ENCODE data around the gene SHC2. TPM values are rescaled to one million over a fixed set of nuclear protein-coding genes. Genes with fewer than 3 reads are reported as not detected.

Gene SHC2
- polyA plus RNA-seq, 4 donors = 7.6 to 18.9 (median 12.3) TPM

DNA sequence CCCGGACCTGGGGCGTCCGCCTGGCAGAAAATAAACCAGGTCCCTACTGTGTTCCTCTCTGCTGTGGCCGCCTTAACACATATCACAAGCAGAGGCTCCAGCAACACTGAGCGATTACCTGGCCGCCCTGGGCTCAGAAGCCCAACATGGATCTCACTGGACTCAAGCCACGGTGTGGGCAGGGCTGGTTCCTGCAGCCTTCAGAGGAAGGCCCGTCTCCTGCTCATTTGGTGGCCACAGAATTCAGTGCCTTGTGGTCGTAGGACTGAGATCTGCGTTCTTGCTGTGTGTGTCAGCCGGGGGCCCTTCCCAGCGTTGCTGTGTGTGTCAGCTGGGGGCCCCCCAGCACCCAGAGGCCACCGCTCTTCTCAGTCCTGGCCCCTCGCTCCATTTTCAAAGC lies 82.1 kb downstream of the SHC2 start:
- WGBS, 3 donors = 85 to 89% (median 86%) methylated on average over 14 of the region's 14 CpGs
- no peaks in the 10 kb centered on the region for H3K9me3 ChIP-seq (ENCODE audit: control insufficient read depth in 2 of 2, insufficient read depth in 1 of 2, low read depth in 1 of 2, low read length in 1 of 2)
- no peaks in the 10 kb centered on the region for H3K4me1 ChIP-seq (ENCODE audit: control insufficient read depth in 3 of 3, insufficient read depth in 2 of 3, low read depth in 1 of 3, low read length in 2 of 3)
- DNase-seq (no peak), FAIRE-seq (no peak)
- no peak overlapping the region for H3K4me3 ChIP-seq (ENCODE audit: low read depth in 1 of 3, low read length in 3 of 3)
- H3K36me3 ChIP-seq (ENCODE audit: control insufficient read depth in 3 of 3, insufficient read depth in 2 of 3, low read depth in 1 of 3, low read length in 3 of 3) = no peaks in the 10 kb centered on the region
- peaks cover 0 to 18% (median 2%) of the 10 kb centered on the region in 3 donors for H3K27me3 ChIP-seq (ENCODE audit: control insufficient read depth in 3 of 3, insufficient read depth in 3 of 3, low read length in 3 of 3)
- no peak overlapping the region for H3K27ac ChIP-seq (ENCODE audit: low read depth in 1 of 3, low read length in 2 of 3)

DNA sequence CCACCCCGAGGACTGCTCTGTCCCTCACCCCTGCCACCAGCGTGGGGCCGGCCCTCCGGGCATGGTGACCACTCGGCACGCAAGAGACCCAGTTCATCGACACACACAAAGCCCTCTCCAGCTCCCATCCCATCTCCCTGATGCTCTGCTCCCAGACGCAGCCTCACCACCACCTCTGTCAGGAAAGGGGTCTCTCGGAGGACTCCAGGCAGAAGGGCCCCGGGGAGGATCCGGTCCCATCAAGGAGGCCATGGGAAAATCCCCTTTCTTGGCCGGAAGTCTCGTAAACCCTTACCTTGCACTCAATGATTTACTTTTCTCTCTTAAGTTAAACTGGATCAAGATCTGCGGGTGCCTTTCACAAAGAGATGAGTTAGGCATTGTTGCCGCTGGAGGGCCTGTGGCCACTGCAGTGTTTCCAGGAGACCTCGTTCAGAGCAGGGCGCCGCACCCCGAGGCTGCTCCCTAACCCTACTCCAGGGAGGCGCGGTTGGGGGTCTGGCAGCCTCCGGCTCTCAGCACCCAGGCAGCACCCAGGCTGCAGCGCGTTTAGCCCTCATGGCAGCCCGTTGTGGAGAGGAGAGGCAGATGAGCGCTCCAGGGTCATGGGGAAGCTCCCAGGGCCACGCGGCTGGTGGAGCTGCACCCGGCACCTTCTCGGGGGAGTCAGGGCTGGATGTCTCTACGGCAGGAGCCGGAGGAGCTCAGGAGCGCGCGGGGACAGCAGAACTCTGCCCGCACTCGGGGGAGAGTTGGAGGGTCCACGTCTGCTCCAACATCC lies 82.8 kb downstream of the SHC2 start:
- WGBS, 3 donors = 68 to 73% (median 69%) methylated on average over 38 of the region's 38 CpGs
- DNase-seq (no peak), FAIRE-seq (no peak)
- Histone ChIP-seq H3K36me3 (ENCODE audit: control insufficient read depth in 3 of 3, insufficient read depth in 2 of 3, low read depth in 1 of 3, low read length in 3 of 3) (no peaks in the 10 kb centered on the region), H3K9me3 (ENCODE audit: control insufficient read depth in 2 of 2, insufficient read depth in 1 of 2, low read depth in 1 of 2, low read length in 1 of 2) (no peaks in the 10 kb centered on the region), H3K27ac (ENCODE audit: low read depth in 1 of 3, low read length in 2 of 3) (no peak overlapping the region), H3K4me3 (ENCODE audit: low read depth in 1 of 3, low read length in 3 of 3) (no peak overlapping the region), H3K27me3 (ENCODE audit: control insufficient read depth in 3 of 3, insufficient read depth in 3 of 3, low read length in 3 of 3) (peaks cover 0 to 13% (median 2%) of the 10 kb centered on the region in 3 donors), H3K4me1 (ENCODE audit: control insufficient read depth in 3 of 3, insufficient read depth in 2 of 3, low read depth in 1 of 3, low read length in 2 of 3) (no peaks in the 10 kb centered on the region)

DNA sequence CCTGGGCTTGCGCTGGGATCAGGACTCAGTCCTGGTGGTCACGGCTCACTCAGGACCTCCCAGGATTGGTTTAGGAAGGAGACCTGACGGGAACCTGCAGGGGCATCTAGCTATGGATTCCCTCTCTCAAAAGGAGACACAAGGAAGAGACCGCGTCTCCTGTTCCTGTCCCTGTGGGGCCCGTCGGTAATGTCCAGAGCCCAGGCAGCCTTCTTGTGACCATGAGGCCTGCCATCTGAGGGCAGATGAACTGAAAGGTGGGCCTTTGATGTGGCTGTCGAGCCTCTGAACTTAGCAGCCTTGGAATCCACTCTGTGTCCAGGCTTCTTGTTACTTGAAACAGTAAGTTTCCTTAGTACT lies 84.7 kb downstream of the SHC2 start:
- no peaks in the 10 kb centered on the region for H3K4me1 ChIP-seq (ENCODE audit: control insufficient read depth in 3 of 3, insufficient read depth in 2 of 3, low read depth in 1 of 3, low read length in 2 of 3)
- no peaks in the 10 kb centered on the region for H3K36me3 ChIP-seq (ENCODE audit: control insufficient read depth in 3 of 3, insufficient read depth in 2 of 3, low read depth in 1 of 3, low read length in 3 of 3)
- H3K27me3 ChIP-seq (ENCODE audit: control insufficient read depth in 3 of 3, insufficient read depth in 3 of 3, low read length in 3 of 3) = peaks cover 0 to 14% (median 2%) of the 10 kb centered on the region in 3 donors
- 93 to 96% (median 95%) methylated on average over 8 of the region's 8 CpGs for WGBS, 3 donors
- no peak for DNase-seq
- no peaks in the 10 kb centered on the region for H3K9me3 ChIP-seq (ENCODE audit: control insufficient read depth in 2 of 2, insufficient read depth in 1 of 2, low read depth in 1 of 2, low read length in 1 of 2)
- H3K27ac ChIP-seq (ENCODE audit: low read depth in 1 of 3, low read length in 2 of 3) = no peak overlapping the region
- FAIRE-seq = no peak
- no peak overlapping the region for H3K4me3 ChIP-seq (ENCODE audit: low read depth in 1 of 3, low read length in 3 of 3)

DNA sequence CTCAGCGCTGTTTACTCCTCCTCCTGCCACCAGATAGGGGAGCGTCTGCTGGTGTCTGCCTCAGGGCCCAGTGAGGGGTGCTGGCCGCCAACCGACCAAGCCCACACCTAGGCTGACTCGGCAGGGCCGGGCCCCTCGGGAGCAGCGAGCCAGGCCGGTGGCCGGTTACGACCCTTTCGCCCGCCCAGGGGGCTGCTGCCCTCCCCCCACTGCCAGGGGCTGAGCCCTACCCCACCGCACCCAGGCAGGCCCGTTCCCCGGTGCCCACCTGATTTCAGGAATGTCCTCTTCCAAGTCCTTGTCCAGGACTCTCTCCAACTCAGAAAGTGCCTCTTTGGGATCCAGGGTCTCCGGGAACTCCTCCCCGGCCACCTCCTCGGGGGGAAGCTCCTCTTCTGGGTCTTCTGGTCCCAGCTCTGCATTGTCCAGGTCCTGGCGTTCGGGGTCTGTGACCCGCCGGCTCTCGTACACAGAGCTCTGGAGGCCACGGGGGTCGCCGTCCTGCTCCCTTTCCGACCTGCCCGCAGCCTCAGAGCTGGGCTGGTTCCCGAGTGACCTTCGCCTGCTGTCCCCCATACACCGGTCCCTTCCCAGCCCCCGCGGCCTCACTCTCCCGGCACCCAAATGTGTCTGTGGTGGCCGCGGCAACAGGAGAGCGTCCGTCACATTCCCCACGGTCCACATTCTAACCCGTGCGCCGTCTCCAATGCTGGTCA lies 85.3 kb downstream of the SHC2 start:
- no peaks in the 10 kb centered on the region for H3K9me3 ChIP-seq (ENCODE audit: control insufficient read depth in 2 of 2, insufficient read depth in 1 of 2, low read depth in 1 of 2, low read length in 1 of 2)
- no peak overlapping the region for H3K4me3 ChIP-seq (ENCODE audit: low read depth in 1 of 3, low read length in 3 of 3)
- FAIRE-seq = no peak
- H3K36me3 ChIP-seq (ENCODE audit: control insufficient read depth in 3 of 3, insufficient read depth in 2 of 3, low read depth in 1 of 3, low read length in 3 of 3) = no peaks in the 10 kb centered on the region
- WGBS, 3 donors = 80 to 84% (median 84%) methylated on average over 40 to 43 of the region's 43 CpGs
- peaks cover 0 to 14% (median 2%) of the 10 kb centered on the region in 3 donors for H3K27me3 ChIP-seq (ENCODE audit: control insufficient read depth in 3 of 3, insufficient read depth in 3 of 3, low read length in 3 of 3)
- DNase-seq = no peak
- no peaks in the 10 kb centered on the region for H3K4me1 ChIP-seq (ENCODE audit: control insufficient read depth in 3 of 3, insufficient read depth in 2 of 3, low read depth in 1 of 3, low read length in 2 of 3)
- no peak overlapping the region for H3K27ac ChIP-seq (ENCODE audit: low read depth in 1 of 3, low read length in 2 of 3)

DNA sequence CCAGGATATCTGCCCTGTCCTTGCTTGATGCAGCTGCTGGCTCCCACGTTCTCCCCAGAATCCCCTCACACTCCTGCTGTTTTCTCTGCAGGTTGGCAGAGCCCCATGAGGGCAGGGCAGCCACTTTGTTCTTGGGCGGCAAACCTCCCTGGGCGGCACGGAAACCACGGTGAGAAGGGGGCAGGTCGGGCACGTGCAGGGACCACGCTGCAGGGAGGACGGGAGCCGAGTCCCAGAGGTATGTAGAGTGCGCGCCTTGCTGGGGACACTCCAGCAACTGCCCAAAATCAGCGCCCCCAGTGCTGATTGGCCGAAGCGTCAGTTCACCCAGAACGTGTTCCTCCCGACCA lies 86.0 kb downstream of the SHC2 start:
- no peaks in the 10 kb centered on the region for H3K9me3 ChIP-seq (ENCODE audit: control insufficient read depth in 2 of 2, insufficient read depth in 1 of 2, low read depth in 1 of 2, low read length in 1 of 2)
- no peak overlapping the region for H3K4me3 ChIP-seq (ENCODE audit: low read depth in 1 of 3, low read length in 3 of 3)
- H3K27ac ChIP-seq (ENCODE audit: low read depth in 1 of 3, low read length in 2 of 3) = no peak overlapping the region
- H3K27me3 ChIP-seq (ENCODE audit: control insufficient read depth in 3 of 3, insufficient read depth in 3 of 3, low read length in 3 of 3) = peaks cover 0 to 14% (median 2%) of the 10 kb centered on the region in 3 donors
- FAIRE-seq = no peak
- no peak for DNase-seq
- no peaks in the 10 kb centered on the region for H3K4me1 ChIP-seq (ENCODE audit: control insufficient read depth in 3 of 3, insufficient read depth in 2 of 3, low read depth in 1 of 3, low read length in 2 of 3)
- no peaks in the 10 kb centered on the region for H3K36me3 ChIP-seq (ENCODE audit: control insufficient read depth in 3 of 3, insufficient read depth in 2 of 3, low read depth in 1 of 3, low read length in 3 of 3)
- 66 to 76% (median 72%) methylated on average over 17 of the region's 17 CpGs for WGBS, 3 donors

DNA sequence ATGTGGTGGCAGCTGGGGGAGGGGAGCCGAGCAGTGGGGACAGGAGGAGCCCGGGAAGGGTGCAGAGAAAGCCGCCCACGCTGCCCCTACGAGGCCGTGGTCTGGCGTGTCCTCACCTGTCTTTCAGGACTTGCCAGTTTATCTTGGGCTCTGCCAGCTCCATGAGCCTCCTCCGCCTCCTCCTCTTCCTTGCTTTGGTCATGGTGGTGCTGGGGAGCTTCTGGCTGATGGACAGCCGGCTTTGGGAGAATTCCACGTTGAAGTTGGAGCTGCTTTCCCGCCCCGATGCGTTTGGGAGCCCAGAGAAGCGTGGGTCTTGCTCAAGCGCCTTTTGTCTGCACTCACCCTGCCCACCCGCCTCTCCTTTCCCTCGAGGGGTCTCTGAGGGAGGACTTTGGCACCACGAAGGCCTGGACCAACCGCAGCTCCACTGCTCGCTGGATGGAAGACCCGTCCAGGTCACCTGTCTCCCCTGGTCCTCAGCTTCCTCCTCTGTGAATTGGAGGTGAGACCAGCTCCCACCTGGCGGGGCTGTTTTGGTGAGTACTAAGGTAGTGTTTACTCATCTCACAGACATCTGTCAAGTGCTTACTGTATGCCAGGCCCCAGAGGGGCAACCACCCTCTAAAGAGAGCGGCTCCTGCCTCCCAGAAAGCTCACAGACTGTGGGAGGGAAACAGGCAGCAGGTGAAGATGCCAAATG lies 86.5 kb downstream of the SHC2 start:
- FAIRE-seq (no peak), DNase-seq (no peak)
- 59 to 69% (median 59%) methylated on average over 23 of the region's 23 CpGs for WGBS, 3 donors
- Histone ChIP-seq H3K4me3 (ENCODE audit: low read depth in 1 of 3, low read length in 3 of 3) (no peak overlapping the region), H3K9me3 (ENCODE audit: control insufficient read depth in 2 of 2, insufficient read depth in 1 of 2, low read depth in 1 of 2, low read length in 1 of 2) (no peaks in the 10 kb centered on the region), H3K27ac (ENCODE audit: low read depth in 1 of 3, low read length in 2 of 3) (no peak overlapping the region), H3K4me1 (ENCODE audit: control insufficient read depth in 3 of 3, insufficient read depth in 2 of 3, low read depth in 1 of 3, low read length in 2 of 3) (no peaks in the 10 kb centered on the region), H3K27me3 (ENCODE audit: control insufficient read depth in 3 of 3, insufficient read depth in 3 of 3, low read length in 3 of 3) (peaks cover 0 to 14% (median 2%) of the 10 kb centered on the region in 3 donors), H3K36me3 (ENCODE audit: control insufficient read depth in 3 of 3, insufficient read depth in 2 of 3, low read depth in 1 of 3, low read length in 3 of 3) (no peaks in the 10 kb centered on the region)

DNA sequence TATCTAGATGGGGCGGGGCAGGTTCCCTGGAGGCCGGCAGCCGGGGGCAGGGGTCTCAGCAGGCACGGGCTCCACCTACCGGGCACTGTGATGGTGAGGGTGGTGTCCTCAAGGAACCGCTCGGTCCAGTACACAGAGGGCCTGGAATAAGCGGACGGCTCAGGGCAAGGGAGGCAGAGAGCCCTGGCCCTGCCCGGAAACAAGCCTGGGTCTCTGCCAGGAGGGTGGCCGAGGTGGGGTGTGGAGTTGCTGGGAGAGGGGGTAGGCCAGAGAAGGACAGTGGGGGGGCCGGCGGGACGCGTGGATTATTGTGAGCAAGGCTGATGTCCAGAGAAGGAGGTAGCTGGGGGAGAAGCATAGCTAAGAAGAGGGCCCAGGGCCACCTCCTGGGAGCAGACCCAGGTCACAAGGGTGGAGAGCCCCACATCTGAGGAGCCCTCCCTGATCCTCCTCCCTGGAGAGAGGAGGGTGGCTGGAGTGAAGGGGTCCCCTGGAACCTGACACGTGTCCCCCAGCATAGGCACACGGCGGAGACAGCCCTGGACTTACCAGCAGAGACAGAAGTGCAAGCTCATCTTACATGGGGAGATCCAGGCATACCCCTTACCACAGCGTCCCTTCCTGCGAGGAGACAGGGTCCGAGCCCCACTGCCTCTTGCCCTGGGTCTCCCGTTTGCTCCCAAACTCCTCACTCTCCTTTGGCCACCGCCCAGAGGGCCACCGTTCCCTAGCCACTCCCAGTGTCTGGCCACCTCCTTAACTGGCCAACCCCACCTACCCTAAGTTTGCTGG lies 87.2 kb downstream of the SHC2 start:
- Histone ChIP-seq H3K36me3 (ENCODE audit: control insufficient read depth in 3 of 3, insufficient read depth in 2 of 3, low read depth in 1 of 3, low read length in 3 of 3) (no peaks in the 10 kb centered on the region), H3K4me1 (ENCODE audit: control insufficient read depth in 3 of 3, insufficient read depth in 2 of 3, low read depth in 1 of 3, low read length in 2 of 3) (no peaks in the 10 kb centered on the region), H3K9me3 (ENCODE audit: control insufficient read depth in 2 of 2, insufficient read depth in 1 of 2, low read depth in 1 of 2, low read length in 1 of 2) (no peaks in the 10 kb centered on the region), H3K4me3 (ENCODE audit: low read depth in 1 of 3, low read length in 3 of 3) (no peak overlapping the region), H3K27ac (ENCODE audit: low read depth in 1 of 3, low read length in 2 of 3) (no peak overlapping the region), H3K27me3 (ENCODE audit: control insufficient read depth in 3 of 3, insufficient read depth in 3 of 3, low read length in 3 of 3) (peaks cover 0 to 14% (median 2%) of the 10 kb centered on the region in 3 donors)
- 69 to 82% (median 78%) methylated on average over 24 of the region's 24 CpGs for WGBS, 3 donors
- DNase-seq (no peak), FAIRE-seq (no peak)

DNA sequence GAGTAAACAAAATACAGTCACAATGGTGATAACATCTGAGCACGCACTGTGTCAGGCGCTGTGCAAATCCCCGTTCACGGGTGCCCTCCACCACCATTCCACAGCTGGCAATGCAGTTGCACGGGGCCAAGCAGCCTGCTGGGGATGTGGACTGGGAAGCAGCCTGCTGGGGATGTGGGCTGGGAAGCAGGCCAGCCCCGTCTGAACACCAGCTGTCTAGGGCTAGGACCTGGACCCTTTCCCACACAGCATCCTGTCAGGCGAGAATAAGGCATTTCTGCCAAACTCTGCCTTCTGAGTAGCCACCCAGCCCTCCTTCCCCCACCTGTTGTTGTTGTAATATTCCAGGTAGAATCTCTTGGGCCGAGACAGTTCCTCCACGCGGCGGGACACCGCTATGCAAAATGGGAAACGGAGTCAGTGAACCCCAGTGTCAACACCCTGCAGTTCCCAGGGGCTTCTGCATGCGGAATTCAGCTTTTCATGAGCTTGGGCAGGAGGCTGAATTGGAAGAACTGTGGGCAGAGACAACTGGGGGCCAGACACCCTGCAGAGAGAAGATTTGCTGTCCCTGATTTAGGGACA lies 88.4 kb downstream of the SHC2 start:
- Histone ChIP-seq H3K4me3 (ENCODE audit: low read depth in 1 of 3, low read length in 3 of 3) (no peak overlapping the region), H3K36me3 (ENCODE audit: control insufficient read depth in 3 of 3, insufficient read depth in 2 of 3, low read depth in 1 of 3, low read length in 3 of 3) (no peaks in the 10 kb centered on the region), H3K27me3 (ENCODE audit: control insufficient read depth in 3 of 3, insufficient read depth in 3 of 3, low read length in 3 of 3) (peaks cover 0 to 14% (median 2%) of the 10 kb centered on the region in 3 donors), H3K27ac (ENCODE audit: low read depth in 1 of 3, low read length in 2 of 3) (no peak overlapping the region), H3K4me1 (ENCODE audit: control insufficient read depth in 3 of 3, insufficient read depth in 2 of 3, low read depth in 1 of 3, low read length in 2 of 3) (no peaks in the 10 kb centered on the region), H3K9me3 (ENCODE audit: control insufficient read depth in 2 of 2, insufficient read depth in 1 of 2, low read depth in 1 of 2, low read length in 1 of 2) (no peaks in the 10 kb centered on the region)
- DNase-seq (peak in 1 of 2 donors; percentile 39), FAIRE-seq (no peak)
- WGBS, 3 donors = 46 to 60% (median 59%) methylated on average over 14 of the region's 14 CpGs
